Measurements from ENCODE around the gene NHEJ1.

Gene NHEJ1

GRCh38 chr2:219078951-219079350 lies 81.7 kb downstream of the NHEJ1 start:
- no peak overlapping the region for H3K4me3 Mint-ChIP-seq
- H3K27ac Mint-ChIP-seq: no peak overlapping the region
- H3K9me3 Mint-ChIP-seq: no peaks in the 10 kb centered on the region
- no peak for ATAC-seq
- H3K36me3 Mint-ChIP-seq: peaks cover 42% of the 10 kb centered on the region
- H3K27me3 Mint-ChIP-seq: no peaks in the 10 kb centered on the region
- H3K4me1 Mint-ChIP-seq: peaks cover 18% of the 10 kb centered on the region

GRCh38 chr2:219078126-219078525 lies 82.5 kb downstream of the NHEJ1 start:
- Mint-ChIP-seq H3K27ac (no peak overlapping the region), H3K4me1 (peaks cover 18% of the 10 kb centered on the region), H3K4me3 (no peak overlapping the region), H3K36me3 (peaks cover 46% of the 10 kb centered on the region), H3K9me3 (no peaks in the 10 kb centered on the region), H3K27me3 (no peaks in the 10 kb centered on the region)
- no peak for ATAC-seq

- Mint-ChIP-seq H3K4me3 (no peak overlapping the region), H3K4me1 (no peaks in the 10 kb centered on the region), H3K27ac (no peak overlapping the region), H3K9me3 (no peaks in the 10 kb centered on the region), H3K36me3 (peaks cover 58% of the 10 kb centered on the region), H3K27me3 (no peaks in the 10 kb centered on the region)
- no peak for ATAC-seq
Observed at GRCh38 chr2:219076253-219076652, 84.4 kb downstream of the NHEJ1 start.

GRCh38 chr2:219073413-219074129 lies 87.0 kb downstream of the NHEJ1 start:
- no peaks in the 10 kb centered on the region for H3K27me3 Mint-ChIP-seq
- no peak overlapping the region for H3K4me3 Mint-ChIP-seq
- ATAC-seq: no peak
- no peaks in the 10 kb centered on the region for H3K4me1 Mint-ChIP-seq
- peaks cover 57% of the 10 kb centered on the region for H3K36me3 Mint-ChIP-seq
- H3K27ac Mint-ChIP-seq: no peak overlapping the region
- no peaks in the 10 kb centered on the region for H3K9me3 Mint-ChIP-seq

- ATAC-seq: no peak
- no peaks in the 10 kb centered on the region for H3K4me1 Mint-ChIP-seq
- peaks cover 58% of the 10 kb centered on the region for H3K36me3 Mint-ChIP-seq
- H3K27me3 Mint-ChIP-seq: no peaks in the 10 kb centered on the region
- no peak overlapping the region for H3K4me3 Mint-ChIP-seq
- no peaks in the 10 kb centered on the region for H3K9me3 Mint-ChIP-seq
- no peak overlapping the region for H3K27ac Mint-ChIP-seq
Observed at GRCh38 chr2:219072741-219073250, 87.8 kb downstream of the NHEJ1 start.

- H3K9me3 Mint-ChIP-seq: no peaks in the 10 kb centered on the region
- no peaks in the 10 kb centered on the region for H3K4me1 Mint-ChIP-seq
- no peak overlapping the region for H3K4me3 Mint-ChIP-seq
- ATAC-seq: no peak
- no peak overlapping the region for H3K27ac Mint-ChIP-seq
- peaks cover 45% of the 10 kb centered on the region for H3K36me3 Mint-ChIP-seq
- no peaks in the 10 kb centered on the region for H3K27me3 Mint-ChIP-seq
Observed at GRCh38 chr2:219071131-219071816, 89.3 kb downstream of the NHEJ1 start.

- peaks cover 6% of the 10 kb centered on the region for H3K4me1 Mint-ChIP-seq
- no peaks in the 10 kb centered on the region for H3K9me3 Mint-ChIP-seq
- no peak overlapping the region for H3K4me3 Mint-ChIP-seq
- peaks cover 26% of the 10 kb centered on the region for H3K27me3 Mint-ChIP-seq
- no peak overlapping the region for H3K27ac Mint-ChIP-seq
- peaks cover 6% of the 10 kb centered on the region for H3K36me3 Mint-ChIP-seq
- no peak for ATAC-seq
Observed at GRCh38 chr2:219065484-219065883, 95.1 kb downstream of the NHEJ1 start.

- no peaks in the 10 kb centered on the region for H3K9me3 Mint-ChIP-seq
- no peaks in the 10 kb centered on the region for H3K36me3 Mint-ChIP-seq
- peaks cover 60% of the 10 kb centered on the region for H3K27me3 Mint-ChIP-seq
- no peak overlapping the region for H3K4me3 Mint-ChIP-seq
- peaks cover 36% of the 10 kb centered on the region for H3K4me1 Mint-ChIP-seq
- no peak overlapping the region for H3K27ac Mint-ChIP-seq
- no peak for ATAC-seq
Observed at GRCh38 chr2:219062081-219062480, 98.5 kb downstream of the NHEJ1 start.

- no peaks in the 10 kb centered on the region for H3K9me3 Mint-ChIP-seq
- no peak for ATAC-seq
- H3K27me3 Mint-ChIP-seq: peaks cover 70% of the 10 kb centered on the region
- no peak within 1 kb of the TSS for H3K27ac Mint-ChIP-seq
- no peaks in the 10 kb centered on the region for H3K36me3 Mint-ChIP-seq
- peak within 1 kb of the TSS; percentile 55 for H3K4me3 Mint-ChIP-seq
- H3K4me1 Mint-ChIP-seq: peaks cover 36% of the 10 kb centered on the region
Observed at GRCh38 chr2:219060821-219061791, 99.5 kb downstream of the NHEJ1 start, which contains the start of gene IHH. TSS of gene IHH (minus strand) at chr2:219060921. CDS start at chr2:219060467, 454 bp downstream.

GRCh38 chr2:219059725-219060682 lies 100.6 kb downstream of the NHEJ1 start:
- H3K4me3 Mint-ChIP-seq: peak overlapping the region; percentile 55
- no peak for ATAC-seq
- no peaks in the 10 kb centered on the region for H3K9me3 Mint-ChIP-seq
- H3K4me1 Mint-ChIP-seq: peaks cover 36% of the 10 kb centered on the region
- H3K27me3 Mint-ChIP-seq: peaks cover 81% of the 10 kb centered on the region
- no peaks in the 10 kb centered on the region for H3K36me3 Mint-ChIP-seq
- H3K27ac Mint-ChIP-seq: no peak overlapping the region

GRCh38 chr2:219059375-219059724 lies 101.3 kb downstream of the NHEJ1 start:
- ATAC-seq: no peak
- peaks cover 36% of the 10 kb centered on the region for H3K4me1 Mint-ChIP-seq
- H3K4me3 Mint-ChIP-seq: peak overlapping the region; percentile 22
- H3K36me3 Mint-ChIP-seq: no peaks in the 10 kb centered on the region
- peaks cover 86% of the 10 kb centered on the region for H3K27me3 Mint-ChIP-seq
- H3K27ac Mint-ChIP-seq: no peak overlapping the region
- H3K9me3 Mint-ChIP-seq: no peaks in the 10 kb centered on the region

GRCh38 chr2:219058541-219059374 lies 101.9 kb downstream of the NHEJ1 start:
- Mint-ChIP-seq H3K4me1 (peaks cover 36% of the 10 kb centered on the region), H3K4me3 (no peak overlapping the region), H3K27ac (no peak overlapping the region), H3K9me3 (no peaks in the 10 kb centered on the region), H3K27me3 (peaks cover 92% of the 10 kb centered on the region), H3K36me3 (no peaks in the 10 kb centered on the region)
- ATAC-seq: no peak

- H3K36me3 Mint-ChIP-seq: no peaks in the 10 kb centered on the region
- peak; percentile 86 for ATAC-seq
- H3K4me3 Mint-ChIP-seq: peak overlapping the region; percentile 56
- H3K9me3 Mint-ChIP-seq: no peaks in the 10 kb centered on the region
- H3K27ac Mint-ChIP-seq: no peak overlapping the region
- peaks cover 36% of the 10 kb centered on the region for H3K4me1 Mint-ChIP-seq
- H3K27me3 Mint-ChIP-seq: peaks cover 94% of the 10 kb centered on the region
Observed at GRCh38 chr2:219057709-219058540, 102.7 kb downstream of the NHEJ1 start.
